ENCODE data around the gene SYNM.
"Not testable (repeated sequence)": the region's sequence is repeated elsewhere in the genome, so short reads cannot be mapped to it uniquely, and the experiment has no call there.

Gene SYNM, protein sequence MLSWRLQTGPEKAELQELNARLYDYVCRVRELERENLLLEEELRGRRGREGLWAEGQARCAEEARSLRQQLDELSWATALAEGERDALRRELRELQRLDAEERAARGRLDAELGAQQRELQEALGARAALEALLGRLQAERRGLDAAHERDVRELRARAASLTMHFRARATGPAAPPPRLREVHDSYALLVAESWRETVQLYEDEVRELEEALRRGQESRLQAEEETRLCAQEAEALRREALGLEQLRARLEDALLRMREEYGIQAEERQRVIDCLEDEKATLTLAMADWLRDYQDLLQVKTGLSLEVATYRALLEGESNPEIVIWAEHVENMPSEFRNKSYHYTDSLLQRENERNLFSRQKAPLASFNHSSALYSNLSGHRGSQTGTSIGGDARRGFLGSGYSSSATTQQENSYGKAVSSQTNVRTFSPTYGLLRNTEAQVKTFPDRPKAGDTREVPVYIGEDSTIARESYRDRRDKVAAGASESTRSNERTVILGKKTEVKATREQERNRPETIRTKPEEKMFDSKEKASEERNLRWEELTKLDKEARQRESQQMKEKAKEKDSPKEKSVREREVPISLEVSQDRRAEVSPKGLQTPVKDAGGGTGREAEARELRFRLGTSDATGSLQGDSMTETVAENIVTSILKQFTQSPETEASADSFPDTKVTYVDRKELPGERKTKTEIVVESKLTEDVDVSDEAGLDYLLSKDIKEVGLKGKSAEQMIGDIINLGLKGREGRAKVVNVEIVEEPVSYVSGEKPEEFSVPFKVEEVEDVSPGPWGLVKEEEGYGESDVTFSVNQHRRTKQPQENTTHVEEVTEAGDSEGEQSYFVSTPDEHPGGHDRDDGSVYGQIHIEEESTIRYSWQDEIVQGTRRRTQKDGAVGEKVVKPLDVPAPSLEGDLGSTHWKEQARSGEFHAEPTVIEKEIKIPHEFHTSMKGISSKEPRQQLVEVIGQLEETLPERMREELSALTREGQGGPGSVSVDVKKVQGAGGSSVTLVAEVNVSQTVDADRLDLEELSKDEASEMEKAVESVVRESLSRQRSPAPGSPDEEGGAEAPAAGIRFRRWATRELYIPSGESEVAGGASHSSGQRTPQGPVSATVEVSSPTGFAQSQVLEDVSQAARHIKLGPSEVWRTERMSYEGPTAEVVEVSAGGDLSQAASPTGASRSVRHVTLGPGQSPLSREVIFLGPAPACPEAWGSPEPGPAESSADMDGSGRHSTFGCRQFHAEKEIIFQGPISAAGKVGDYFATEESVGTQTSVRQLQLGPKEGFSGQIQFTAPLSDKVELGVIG (N-terminal part only)

DNA sequence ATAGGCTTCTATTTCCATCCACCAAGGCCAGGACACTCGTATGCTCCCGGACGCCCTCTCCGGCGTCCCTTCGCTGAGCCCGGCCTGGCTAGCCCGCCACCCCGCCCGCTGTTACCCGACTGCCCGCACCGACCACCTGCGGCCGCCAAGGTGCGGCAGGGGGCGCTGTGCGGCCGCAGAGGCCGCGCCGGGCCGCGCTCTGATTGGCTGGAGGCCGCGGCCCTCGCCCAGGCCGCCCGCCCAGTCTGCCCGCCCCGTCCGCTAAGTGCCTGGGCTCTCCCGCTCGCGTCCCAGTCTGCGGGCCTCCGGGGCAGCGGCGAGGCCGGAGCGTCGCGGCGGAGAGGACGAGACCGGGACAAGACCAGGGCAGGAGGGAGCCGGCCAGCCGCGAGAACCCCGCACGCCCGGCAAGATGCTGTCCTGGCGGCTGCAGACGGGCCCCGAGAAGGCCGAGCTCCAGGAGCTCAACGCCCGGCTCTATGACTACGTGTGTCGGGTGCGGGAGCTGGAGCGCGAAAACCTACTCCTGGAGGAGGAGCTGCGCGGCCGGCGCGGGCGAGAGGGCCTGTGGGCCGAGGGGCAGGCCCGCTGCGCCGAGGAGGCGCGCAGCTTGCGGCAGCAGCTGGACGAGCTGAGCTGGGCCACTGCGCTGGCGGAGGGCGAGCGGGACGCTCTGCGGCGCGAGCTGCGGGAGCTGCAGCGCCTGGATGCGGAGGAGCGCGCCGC lies at the start of gene SYNM:
Gene SYNM (plus strand): TSS at position 293 of the 726 bp plus-strand sequence. CDS start 120 bp downstream, at position 413.
- DNase-seq (ENCODE audit: low read depth), result peak; percentile 6

DNA sequence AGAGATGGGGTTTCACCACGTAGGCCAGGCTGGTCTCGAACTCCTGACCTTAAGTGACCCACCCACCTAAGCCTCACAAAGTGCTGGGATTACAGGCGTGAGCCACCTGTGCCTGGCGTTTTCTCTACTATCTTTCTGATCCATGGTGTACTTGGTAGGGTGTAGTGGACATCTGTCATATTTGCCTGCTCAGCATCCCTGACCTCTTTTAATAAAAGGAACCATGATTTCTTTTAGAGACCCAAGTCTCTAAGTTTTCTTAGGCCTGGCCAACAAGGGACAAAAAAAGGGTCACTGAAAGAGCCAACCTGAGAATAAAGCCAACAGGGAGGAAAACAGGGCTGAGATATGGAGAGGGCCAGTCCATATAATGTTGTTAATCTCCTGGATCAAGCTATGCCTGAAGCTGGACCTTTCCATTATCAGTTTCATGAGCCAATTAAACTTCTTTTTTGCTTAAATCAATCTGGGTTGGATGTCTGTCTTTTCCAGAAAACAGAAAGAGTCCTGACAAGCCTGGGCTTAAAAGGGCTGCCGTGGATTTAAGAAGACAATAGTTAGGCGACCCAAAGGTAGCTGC lies 49.2 kb upstream of the SYNM start:
- DNase-seq (ENCODE audit: low read depth), result no peak

DNA sequence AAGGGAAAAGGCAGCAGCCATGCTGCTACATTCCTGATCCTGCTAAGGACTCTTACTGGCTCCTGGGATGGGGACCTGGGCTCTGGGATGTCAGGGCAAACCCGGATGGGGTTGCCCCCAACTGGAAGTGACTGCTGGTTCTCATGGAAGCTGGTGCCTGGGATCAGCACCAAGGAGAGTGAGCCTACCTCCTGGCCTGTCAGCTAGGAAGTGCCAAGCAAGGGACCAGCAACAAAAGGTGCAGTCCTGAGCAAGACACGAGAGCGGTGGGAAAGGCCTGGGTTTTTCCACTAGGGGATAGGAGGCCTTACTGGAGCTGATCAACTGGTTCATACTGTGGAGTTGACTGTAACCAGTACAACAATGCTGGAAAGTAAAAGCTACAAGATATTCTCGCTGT lies 47.9 kb upstream of the SYNM start:
- no peak for DNase-seq (ENCODE audit: low read depth)

DNA sequence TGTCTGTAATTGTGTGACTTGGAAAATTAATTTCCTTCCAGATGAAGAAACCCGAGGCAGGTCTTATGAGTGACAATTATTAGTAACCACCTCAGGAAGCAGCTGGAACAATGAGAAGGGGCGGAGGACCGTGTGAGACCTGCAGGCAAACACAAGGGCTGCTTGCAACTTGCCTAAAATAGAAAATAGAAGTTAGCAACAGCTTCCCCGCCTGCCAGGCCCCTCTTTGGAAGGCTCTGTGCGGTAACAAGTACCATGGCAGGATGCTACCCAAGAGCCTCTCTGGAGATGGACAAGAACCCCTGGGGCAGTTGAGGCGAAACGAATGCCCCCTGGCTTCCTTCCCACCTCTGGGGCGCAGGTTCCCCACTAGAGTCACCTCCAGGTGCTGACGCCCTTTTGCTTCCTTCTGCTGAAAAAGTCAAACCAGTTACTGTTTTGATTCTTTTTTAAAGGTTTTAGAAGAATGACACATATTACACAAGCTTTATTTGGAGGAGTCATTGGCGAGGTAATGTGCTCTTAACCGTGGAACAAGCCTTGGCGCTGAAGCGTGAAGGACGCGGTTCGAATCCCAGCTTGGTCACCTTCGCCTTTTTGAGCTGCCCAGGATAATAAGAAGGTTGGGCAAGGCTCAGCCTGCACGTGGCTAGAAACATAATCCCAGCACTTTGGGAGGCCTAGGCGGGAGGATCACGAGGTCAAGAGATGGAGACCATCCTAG lies 47.0 kb upstream of the SYNM start:
- no peak for DNase-seq (ENCODE audit: low read depth)

DNA sequence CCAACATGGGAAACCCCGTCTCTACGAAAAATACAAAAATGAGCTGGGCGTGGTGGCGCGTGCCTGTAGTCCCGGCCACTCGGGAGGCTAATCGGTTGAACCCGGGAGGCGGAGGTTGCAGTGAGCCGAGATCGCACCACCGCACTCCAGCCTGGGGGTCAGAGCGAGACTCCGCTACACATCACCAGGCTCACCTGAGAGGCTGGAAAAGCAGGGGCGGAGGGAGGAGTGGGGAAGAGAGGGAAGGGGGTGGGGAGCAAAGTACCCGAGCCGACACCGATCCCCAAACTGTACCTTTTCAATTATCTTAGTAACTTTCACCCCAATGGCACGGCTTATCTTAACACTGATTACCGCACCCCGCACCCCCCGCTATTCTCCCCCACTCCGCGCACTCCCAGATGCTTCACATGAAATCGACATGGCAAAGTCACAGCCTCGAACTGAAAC lies 46.4 kb upstream of the SYNM start:
- no peak for DNase-seq (ENCODE audit: low read depth)

DNA sequence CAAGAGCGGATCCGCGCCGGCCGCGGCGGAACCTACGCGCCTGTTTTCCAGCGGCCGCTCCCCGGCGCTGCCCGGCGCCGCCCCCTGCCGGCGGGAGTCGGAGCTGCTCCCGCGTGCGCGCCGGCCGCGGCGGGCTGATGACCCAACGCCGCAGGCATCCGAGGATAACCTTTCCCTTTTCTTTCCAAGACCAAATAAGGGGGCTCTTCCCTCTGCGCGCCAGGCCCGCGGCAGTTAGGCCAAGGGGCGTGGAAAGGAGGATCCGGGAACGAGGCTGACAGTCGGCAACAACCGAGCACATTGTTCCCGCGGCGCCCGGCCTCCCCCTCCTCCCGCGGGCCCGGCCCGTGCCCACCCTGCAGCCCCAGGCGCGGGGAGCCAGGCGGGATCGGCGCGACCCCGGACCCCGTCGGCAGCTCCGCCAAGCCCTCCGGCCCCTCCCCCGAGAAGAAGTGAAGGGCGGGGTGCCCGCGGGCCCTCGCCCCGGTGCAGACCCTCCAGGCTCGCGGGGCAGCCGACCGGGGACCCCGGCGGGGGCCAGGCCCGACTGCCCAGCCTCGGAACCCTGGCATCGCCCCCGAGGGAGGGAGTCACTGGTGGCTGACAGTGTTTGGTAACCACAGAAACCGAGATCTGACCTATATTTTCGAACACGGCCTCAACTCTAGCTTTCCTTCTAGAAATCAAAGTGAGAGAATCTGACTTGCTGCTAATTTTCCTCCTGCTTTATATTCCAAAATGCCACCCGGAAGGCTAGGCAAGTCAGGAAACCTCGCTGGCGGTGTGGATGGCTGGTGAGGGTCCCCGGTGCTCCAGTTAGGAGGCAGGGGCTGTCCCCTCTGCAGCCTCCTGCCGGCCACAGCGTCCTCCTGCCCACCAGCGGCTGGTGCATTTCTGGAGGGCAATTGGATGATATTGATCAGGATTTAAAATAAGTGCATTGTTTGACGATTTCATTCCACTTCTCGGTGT lies 45.6 kb upstream of the SYNM start:
- DNase-seq (ENCODE audit: low read depth), result peak; percentile 16

DNA sequence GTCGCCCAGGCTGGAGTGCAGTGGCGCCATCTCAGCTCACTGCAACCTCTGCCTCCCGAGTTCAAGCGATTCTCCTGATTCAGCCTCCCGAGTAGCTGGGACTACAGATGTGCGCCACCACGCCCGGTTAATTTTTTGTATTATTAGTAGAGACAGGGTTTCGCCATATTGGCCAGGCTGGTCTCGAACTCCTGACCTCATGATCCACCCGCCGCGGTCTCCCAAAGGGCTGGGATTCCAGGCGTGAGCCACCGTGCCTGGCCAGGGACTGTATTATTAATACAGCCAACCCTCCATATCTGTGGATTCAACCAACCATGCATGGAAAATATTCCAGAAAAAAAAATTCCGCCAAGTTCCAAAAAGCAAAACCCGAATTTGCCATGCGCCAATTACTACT lies 44.7 kb upstream of the SYNM start:
- DNase-seq (ENCODE audit: low read depth), result not testable (repeated sequence)

DNA sequence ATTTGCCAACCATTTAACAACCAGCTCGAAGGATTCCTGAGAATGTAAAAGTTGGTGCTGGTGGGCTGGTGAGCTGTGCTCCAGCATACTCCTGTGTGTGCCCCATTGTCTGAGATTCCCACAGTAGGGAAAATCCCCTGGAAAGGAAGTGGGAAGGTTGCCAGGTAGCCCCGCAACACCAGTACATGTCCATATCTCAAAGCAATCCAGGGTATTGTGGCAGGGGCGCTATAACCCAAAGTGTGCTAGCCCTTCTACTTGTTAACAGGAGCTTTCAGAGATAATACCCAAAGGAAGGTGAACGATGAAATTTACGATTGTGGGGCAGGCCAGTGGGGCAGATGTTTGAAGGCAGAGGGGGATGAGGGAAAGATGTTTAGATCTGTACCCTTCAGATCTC lies 42.7 kb upstream of the SYNM start:
- no peak for DNase-seq (ENCODE audit: low read depth)

DNA sequence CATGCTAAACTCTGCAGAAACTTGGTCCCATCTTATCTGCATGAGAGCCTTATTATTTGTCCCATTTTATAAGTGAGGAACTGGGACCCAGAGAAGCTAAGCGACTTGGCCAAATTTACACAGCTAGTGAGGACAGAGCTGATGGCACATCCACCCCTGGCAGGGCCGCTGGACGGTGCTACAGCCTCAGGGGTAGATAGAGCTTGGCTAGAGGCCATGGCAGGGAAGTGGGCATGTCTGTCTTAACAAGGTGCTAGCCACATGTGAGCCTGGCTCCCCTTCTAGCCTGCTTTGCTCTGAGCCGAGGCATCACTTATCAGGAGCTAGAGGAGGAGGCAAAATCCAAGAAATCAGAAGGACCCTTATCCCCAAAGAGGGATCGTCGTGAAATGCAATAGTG lies 36.7 kb upstream of the SYNM start:
- no peak for DNase-seq (ENCODE audit: low read depth)

DNA sequence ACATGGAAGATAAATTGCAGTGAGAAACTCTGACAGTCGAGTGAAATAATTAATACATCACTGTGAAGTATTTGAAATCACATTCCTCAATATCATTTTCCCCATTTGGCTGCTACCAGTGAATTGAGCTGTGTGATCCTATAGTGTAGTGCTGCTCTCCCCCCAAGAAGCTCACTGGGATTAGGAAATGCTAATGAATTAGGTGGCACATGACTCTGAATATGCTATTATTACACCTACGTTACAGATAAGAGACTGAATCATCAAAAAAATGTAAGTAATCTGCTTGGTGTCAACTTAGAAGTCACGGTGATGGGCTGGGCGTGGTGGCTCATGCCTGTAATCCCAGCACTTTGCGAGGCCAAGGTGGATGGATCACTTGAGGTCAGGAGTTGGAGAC lies 34.7 kb upstream of the SYNM start:
- DNase-seq (ENCODE audit: low read depth), result no peak

DNA sequence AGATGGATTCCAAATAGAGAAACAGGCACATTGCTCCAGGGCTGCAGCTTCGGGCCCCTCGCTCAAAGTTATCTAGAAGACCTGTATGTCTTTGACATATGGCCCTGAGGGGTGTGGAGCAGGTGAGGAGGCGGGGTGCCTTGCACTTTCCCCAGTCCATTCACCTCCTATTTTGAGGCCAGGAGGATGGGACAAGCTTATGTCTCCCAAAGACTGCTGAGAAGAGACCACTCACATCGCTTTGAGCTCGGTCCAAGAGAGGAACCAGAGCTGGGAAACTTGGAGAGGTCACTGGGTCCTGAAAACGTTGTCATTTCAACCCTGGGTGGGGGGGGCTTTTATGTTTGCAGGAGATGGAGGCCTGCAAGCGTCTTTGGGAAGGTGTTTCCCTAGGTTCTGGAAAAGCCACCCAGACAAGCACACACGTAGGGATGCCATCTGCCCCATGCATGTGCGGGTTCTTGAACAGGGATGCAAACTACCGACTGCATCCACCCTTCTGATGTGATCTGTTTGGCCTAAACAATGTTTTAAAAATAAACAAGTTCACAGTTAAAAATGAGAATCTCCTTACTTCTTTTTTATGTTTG lies 33.7 kb upstream of the SYNM start:
- DNase-seq (ENCODE audit: low read depth), result no peak

DNA sequence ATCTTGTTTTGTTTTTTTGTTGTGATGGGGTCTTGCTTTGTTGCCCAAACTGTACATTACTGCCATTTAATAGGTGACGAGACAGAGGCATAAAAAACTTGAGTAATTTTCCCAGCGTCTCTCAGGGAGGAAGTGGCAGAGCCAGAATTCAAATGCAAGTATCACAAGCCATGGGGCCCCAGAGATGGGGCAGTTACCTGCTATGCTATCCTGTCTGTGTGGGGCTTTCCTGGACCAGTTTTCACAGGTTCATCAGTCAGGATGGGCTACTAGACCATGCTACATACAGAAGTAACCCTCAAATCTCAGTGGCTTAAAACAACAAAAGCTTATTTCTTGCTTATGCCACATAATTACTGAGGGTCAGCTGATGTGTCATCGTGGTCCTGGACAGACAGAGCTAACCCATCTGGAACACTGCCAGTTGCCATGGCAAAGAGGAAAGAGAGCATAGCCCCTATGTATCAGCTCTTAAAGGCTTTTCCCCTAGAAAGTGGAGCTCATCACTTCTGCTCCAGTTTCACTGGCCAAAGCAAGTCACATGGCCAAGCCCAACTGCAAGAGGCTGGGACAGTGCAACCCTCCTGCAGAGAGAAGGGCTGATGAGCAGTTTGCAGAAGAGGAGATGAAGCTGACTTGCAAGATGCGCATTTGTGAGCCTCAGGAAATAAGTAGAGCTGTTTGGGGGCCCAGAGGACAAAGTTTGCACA lies 31.7 kb upstream of the SYNM start:
- no peak for DNase-seq (ENCODE audit: low read depth)

DNA sequence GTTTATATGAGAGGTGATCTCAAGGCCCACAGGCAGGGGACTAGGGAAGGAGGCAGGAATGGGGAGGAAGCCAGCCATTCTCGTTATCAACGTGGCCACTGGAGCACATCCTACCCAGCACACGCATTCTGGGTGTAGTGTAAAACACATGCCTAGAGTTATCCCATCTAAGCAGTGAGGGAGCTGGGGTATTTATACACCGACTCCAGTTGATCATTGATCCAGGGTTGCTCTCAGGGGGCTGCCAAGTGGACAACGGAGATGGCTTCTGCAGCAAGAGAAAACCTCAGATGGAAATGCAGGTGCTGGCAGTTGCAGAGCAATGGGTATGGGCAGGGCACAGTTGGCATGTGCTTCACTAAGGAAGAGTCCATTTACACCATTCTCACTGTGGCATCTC lies 30.4 kb upstream of the SYNM start:
- DNase-seq (ENCODE audit: low read depth), result no peak

DNA sequence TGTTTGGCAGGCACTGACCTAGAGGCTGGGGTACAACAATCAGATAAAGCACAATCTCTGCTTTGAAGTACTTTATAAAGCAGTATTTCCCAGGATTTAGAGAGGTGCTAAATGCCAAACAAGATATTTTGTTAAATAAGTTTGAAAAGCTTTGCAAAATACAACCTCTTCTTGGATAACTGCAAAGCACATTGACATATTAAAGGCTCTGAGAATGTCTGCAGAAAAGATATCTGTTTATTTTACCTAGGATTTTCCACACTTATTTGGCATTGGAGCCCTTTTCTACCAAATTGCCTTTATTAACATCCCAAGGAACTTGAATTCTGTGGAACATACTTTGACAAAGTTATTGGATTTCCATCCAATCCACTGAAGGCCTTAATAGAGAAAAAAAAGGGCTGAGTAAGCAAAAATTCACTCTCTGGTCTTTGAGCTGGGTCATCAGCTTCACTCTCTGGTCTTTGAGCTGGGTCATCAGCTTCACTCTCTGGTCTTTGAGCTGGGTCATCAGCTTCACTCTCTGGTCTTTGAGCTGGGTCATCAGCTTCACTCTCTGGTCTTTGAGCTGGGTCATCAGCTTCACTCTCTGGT lies 29.7 kb upstream of the SYNM start:
- not testable (repeated sequence) for DNase-seq (ENCODE audit: low read depth)

DNA sequence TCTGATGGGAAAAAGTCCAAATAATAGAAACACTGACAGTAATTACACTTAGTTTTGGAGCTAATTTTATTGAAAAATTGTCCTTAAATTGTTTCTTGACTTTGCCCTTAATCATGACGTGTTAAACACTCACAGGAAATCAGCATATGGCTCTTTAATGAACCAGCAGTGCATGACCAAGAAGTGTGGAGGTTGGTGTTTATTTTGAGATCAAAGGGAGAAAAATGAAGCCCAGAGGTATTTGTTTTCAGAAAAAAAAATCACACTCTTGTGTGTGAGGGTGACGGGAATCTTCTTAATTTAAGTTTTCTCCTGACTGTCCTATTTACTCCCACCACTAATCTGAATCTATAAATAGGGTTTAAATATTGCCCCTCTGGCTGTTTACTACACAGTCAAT lies 28.8 kb upstream of the SYNM start:
- DNase-seq (ENCODE audit: low read depth), result no peak

DNA sequence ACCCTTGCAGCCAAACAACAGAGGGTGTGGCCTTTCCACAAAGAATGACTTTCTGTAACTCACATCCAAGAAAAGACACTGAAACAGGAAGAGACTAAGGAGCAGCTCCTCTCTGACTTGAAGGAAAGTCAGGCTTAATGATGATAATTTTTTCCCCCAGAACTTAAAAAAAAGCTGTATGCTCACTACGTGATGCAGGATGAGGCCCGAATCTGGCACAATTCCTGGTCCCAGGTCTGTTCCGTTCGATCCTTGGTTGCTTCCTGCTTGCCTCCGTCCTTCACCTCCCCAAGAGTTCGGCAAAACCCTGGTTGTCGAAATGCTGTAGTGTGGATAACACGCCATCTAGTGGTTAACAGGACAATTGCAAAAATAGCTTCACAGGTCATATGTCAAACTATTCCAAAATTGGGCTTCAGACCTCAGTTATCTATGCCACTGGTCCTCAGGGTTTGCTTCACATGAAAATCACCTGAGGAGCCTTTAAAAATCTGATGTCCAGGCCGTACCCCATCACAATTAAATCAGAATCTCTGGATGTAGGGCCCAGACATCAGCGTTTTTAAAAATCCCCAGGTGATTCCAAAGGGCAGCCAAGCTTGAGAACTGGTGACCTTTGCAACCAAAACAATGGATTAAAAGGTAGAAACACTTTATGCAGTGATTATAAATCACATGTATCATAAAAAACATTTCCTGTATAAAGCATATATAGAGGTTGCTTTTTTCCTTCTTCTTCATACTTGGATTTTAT lies 28.1 kb upstream of the SYNM start:
- no peak for DNase-seq (ENCODE audit: low read depth)

DNA sequence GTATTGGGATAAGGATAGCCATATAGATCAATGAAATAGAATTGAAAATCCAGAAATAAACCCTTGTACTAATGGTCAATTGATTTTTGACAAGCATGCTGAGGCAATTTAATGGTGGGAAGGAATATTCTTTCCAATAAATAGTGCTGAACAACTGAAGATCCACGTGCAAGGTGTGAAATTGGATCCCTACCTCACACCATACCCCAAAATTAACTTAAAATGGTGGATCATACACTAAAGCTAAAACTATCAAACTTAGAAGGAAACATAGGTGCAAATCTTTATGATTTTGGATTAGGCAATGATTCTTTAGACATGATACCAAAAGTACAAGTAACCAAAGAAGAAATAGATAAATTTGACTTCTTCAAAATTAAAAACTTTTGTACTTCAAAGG lies 22.1 kb upstream of the SYNM start:
- no peak for DNase-seq (ENCODE audit: low read depth)
